OCI-LY7 (cell line): Measurements from ENCODE around the gene TBX15. TPM values are rescaled to one million over a fixed set of nuclear protein-coding genes. Genes with fewer than 3 reads are reported as not detected.

Experiments used
- BruUV-seq: library from RNA; stranded (reverse); fragments of 400-500 nt; replicated peaks from 2 replicates; lab custom pipeline; 2021; lab: Mats Ljungman, UMichigan
- CTCF ChIA-PET: fragments of 300-600 bp; sonication (Branson Sonifier 250); formaldehyde crosslinking; loops from one replicate; lab custom pipeline; 2022; ENCODE audit warnings: antibody characterized with exemption; ENCODE audit not compliant: unreplicated experiment; lab: Charles Lee
- POLR2A ChIA-PET: fragments of 300-600 bp; sonication (Branson Sonifier 250); formaldehyde crosslinking; loops from one replicate; lab custom pipeline; 2022; ENCODE audit warnings: antibody characterized with exemption; lab: Charles Lee
- DNase-seq: peaks from one replicate; pipeline ENCODE4 v3.0.0-alpha.2; 2015; ENCODE audit warnings: low spot score
- H2AFZ ChIP-seq: fragments of 200-600 bp; sonication (generic), shearing (Covaris generic); 2 replicates; pipeline ENCODE4 v1.6.1; 2014; ENCODE audit warnings: mild to moderate bottlenecking, antibody characterized with exemption, low read length, moderate library complexity
- H3K27ac ChIP-seq: fragments of 200-600 bp; sonication (generic); 2 replicates; pipeline ENCODE4 v1.5.1; 2014; ENCODE audit warnings: mixed run types, low read depth, mild to moderate bottlenecking, moderate library complexity, low read length, inconsistent platforms; ENCODE audit not compliant: poor library complexity, severe bottlenecking
- H3K36me3 ChIP-seq: fragments of 200-600 bp; sonication (generic); 2 replicates; pipeline ENCODE4 v1.6.1; 2014; ENCODE audit warnings: mild to moderate bottlenecking, antibody characterized with exemption, low read length, moderate library complexity, mixed read lengths; ENCODE audit not compliant: insufficient read depth
- H3K4me1 ChIP-seq: fragments of 200-600 bp; sonication (generic); 2 replicates; pipeline ENCODE4 v1.5.1; 2014; ENCODE audit warnings: mild to moderate bottlenecking, low read length; ENCODE audit not compliant: insufficient read depth, poor library complexity, severe bottlenecking
- H3K4me2 ChIP-seq: fragments of 200-600 bp; sonication (generic); 2 replicates; pipeline ENCODE4 v1.6.1; 2014; ENCODE audit warnings: mild to moderate bottlenecking, low read length
- H3K4me3 ChIP-seq: fragments of 200-600 bp; sonication (generic); 2 replicates; pipeline ENCODE4 v1.5.1; 2014; ENCODE audit warnings: mild to moderate bottlenecking, low read depth, low read length; ENCODE audit not compliant: poor library complexity, severe bottlenecking
- H3K79me2 ChIP-seq: fragments of 200-600 bp; sonication (generic); 2 replicates; pipeline ENCODE4 v1.6.1; 2016; ENCODE audit warnings: low read depth, mild to moderate bottlenecking, low read length, moderate library complexity, mixed read lengths; ENCODE audit not compliant: insufficient read depth
- H3K9me2 ChIP-seq: fragments of 200-600 bp; sonication (generic); 2 replicates; pipeline ENCODE4 v1.6.1; 2016; ENCODE audit warnings: mild to moderate bottlenecking, low read length, mixed read lengths; ENCODE audit not compliant: insufficient read depth
- H3K9me3 ChIP-seq: fragments of 200-600 bp; sonication (generic); 2 replicates; pipeline ENCODE4 v1.6.1; 2014; ENCODE audit warnings: mild to moderate bottlenecking, mixed run types, low read length, mixed read lengths
- H4K20me1 ChIP-seq: fragments of 200-600 bp; sonication (generic); 2 replicates; pipeline ENCODE4 v1.6.1; 2014; ENCODE audit warnings: mild to moderate bottlenecking, antibody characterized with exemption, low read length, moderate library complexity, mixed read lengths; ENCODE audit not compliant: insufficient read depth
- EZH2phosphoT487 ChIP-seq: fragments of 200-600 bp; sonication (generic); IDR thresholded peaks from 2 replicates; pipeline ENCODE4 v1.6.1; 2018; ENCODE audit warnings: low read depth, borderline replicate concordance, mild to moderate bottlenecking, mixed run types, antibody characterized with exemption, low read length, moderate library complexity, mixed read lengths
- intact Hi-C: fragments of 100-400 bp; cut with micrococcal nuclease; formaldehyde crosslinking; loops from one replicate; pipeline ENCODE4 v1.10.0; 2022; ENCODE audit not compliant: unreplicated experiment
- total RNA-seq, 2 experiments: library from RNA; depleted of rRNA in 1 of 2; stranded (reverse); fragments of >200 nt in 1 of 2; shearing (Covaris generic) in 1 of 2; gene quantifications; 2 replicates each; pipeline ENCODE4 v1.2.3, GENCODE V29; 2014 to 2022
- TF ChIP-seq, protein P1 (sequence below): fragments of 200-600 bp; sonication (generic); conservative IDR thresholded peaks from 2 replicates; pipeline ENCODE4 v1.5.1; 2014; ENCODE audit warnings: mild to moderate bottlenecking, antibody characterized with exemption, low read length, moderate library complexity, mixed read lengths

TBX15 gene
- total RNA-seq, 2 experiments from 2014 or later = 0.22 TPM; not detected in 1

DNA sequence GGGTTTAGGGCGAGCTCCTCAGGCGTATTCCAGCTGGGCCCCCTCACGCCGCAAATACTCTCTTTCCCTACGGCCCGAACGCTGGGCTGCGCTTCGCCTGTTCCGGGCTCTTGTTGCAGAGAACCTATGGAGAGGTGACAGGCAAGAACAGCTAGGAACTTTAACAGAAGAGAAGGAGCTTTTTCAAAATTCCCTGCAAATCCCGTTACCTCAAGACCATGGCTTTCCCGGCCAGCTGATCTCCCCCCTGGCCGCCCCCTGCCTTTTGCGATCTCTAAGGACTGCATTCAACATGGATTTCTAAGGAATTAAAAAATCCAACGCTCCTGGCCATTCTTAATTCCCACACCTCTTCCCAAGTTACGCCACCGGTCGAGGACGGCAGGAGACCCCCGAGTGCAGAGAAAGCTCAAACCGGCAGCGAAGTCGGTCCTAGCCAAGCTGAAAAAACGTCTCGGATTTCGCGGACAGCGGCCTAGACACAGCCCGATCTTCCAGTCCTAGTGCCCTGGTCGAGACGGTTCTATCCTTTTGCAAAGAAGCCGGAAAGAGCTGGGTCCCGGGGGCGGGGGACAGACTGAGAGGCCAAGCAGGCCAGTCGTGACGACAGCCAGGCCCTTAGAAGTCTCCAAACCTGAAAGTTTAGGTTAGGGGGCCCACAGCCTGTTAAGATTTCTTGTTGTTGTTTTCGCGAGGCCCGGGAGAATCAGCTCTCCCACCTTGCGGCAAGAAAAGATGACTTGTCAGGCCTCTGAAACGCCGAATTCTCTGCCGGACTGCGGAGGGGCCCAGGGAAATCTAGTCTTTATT is 1.1 kb upstream of the TBX15 start:
- H3K4me3 ChIP-seq = no peak overlapping the region
- no peaks in the 10 kb centered on the region for H4K20me1 ChIP-seq
- H2AFZ ChIP-seq = no peak overlapping the region
- ChIA-PET CTCF (no interaction called here), POLR2A (interaction anchor here (1.0 kb wide), 1 partner anchor 13 kb away, joined by 3 read pairs; no protein-coding TSS in a partner anchor)
- no peaks in the 10 kb centered on the region for H3K9me3 ChIP-seq
- no peak overlapping the region for H3K4me2 ChIP-seq
- H3K4me1 ChIP-seq = no peaks in the 10 kb centered on the region
- no peaks in the 10 kb centered on the region for H3K79me2 ChIP-seq
- no TSS peak for BruUV-seq
- TF ChIP-seq, protein P1, sequence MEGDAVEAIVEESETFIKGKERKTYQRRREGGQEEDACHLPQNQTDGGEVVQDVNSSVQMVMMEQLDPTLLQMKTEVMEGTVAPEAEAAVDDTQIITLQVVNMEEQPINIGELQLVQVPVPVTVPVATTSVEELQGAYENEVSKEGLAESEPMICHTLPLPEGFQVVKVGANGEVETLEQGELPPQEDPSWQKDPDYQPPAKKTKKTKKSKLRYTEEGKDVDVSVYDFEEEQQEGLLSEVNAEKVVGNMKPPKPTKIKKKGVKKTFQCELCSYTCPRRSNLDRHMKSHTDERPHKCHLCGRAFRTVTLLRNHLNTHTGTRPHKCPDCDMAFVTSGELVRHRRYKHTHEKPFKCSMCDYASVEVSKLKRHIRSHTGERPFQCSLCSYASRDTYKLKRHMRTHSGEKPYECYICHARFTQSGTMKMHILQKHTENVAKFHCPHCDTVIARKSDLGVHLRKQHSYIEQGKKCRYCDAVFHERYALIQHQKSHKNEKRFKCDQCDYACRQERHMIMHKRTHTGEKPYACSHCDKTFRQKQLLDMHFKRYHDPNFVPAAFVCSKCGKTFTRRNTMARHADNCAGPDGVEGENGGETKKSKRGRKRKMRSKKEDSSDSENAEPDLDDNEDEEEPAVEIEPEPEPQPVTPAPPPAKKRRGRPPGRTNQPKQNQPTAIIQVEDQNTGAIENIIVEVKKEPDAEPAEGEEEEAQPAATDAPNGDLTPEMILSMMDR = no peak
- TF ChIP-seq EZH2phosphoT487 = no peak
- no peak for DNase-seq
- H3K36me3 ChIP-seq = no peaks in the 10 kb centered on the region
- no peak overlapping the region for H3K27ac ChIP-seq
- H3K9me2 ChIP-seq = no peaks in the 10 kb centered on the region
- intact Hi-C loops = no loop called here

DNA sequence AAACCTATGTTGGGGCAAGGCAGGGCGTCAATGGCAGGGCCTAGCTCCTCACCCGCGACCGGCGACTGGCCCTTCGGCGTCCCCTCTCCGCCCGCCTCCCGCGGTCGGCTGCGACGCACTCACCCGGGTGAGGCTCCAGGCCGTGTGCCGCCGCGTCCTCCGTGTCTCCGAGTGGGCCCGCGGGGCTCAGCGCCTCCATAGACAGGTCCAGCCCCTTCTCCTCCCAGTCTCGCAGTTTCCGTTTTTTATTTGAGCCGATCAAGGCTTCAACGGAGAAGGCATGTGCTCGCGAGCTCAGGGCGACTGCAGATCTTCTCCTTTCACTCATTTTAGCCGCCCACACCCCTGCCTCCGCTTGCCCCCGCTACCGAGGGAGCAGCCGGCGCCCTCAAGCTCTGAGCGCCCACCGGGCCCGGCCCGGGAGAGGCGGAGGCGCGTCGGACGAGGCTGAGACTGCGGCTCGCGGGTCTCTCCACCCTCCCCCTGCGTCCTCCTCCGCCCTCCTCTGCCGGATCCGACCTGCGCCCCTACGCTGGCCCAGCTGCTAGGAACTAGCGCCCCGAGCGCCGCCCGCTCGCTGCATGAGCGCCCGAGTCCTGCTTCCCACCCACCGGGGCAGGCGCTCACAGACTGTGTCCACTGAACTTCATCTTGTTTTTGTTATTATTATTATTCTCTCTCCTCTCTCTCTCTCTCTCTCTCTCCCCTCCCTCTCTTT is 516 bp downstream of the TBX15 start:
- Histone ChIP-seq H2AFZ (no peak overlapping the region), H4K20me1 (no peaks in the 10 kb centered on the region), H3K4me1 (no peaks in the 10 kb centered on the region), H3K27ac (no peak overlapping the region), H3K9me3 (no peaks in the 10 kb centered on the region), H3K79me2 (no peaks in the 10 kb centered on the region), H3K9me2 (no peaks in the 10 kb centered on the region), H3K4me3 (no peak overlapping the region), H3K4me2 (no peak overlapping the region), H3K36me3 (no peaks in the 10 kb centered on the region)
- DNase-seq = no peak
- intact Hi-C loops = no loop called here
- CTCF ChIA-PET = no interaction called here
- TF ChIP-seq EZH2phosphoT487 = no peak
- TF ChIP-seq, protein P1 = no peak
- BruUV-seq = no TSS peak
- POLR2A ChIA-PET = interaction anchor here (0.7 kb wide), 1 partner anchor 470 kb away, joined by 3 read pairs; no protein-coding TSS in a partner anchor
